DMS 273 treated with DMSO at 0.1 percent for 48 hours (cell line): ENCODE results near the gene DUSP22.
"Not testable (repeated sequence)": the region's sequence is repeated elsewhere in the genome, so short reads cannot be mapped to it uniquely, and the experiment has no call there.

Experiments used
- DNase-seq: peaks from one replicate; lab custom pipeline; 2025; lab: John Stamatoyannopoulos, UW

Gene DUSP22

DNA sequence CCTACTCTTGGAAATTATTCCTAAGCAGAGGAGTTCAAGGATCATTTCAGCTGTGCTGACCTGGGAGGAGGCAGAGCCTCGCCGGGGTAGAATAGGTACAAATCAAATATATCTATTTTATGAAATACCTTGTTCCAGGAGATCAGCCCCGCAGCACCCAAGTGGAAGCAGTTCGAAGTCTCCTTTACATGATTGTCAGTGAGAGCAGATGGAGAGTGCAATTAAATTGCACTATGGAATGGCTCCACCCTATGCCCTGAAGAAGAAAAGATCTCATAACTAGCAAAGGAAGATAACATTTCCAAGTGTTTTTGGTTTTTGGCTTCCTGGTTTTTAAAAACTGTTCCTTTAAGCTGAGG is 31.4 kb downstream of the DUSP22 start:
- DNase-seq, result no peak

DNA sequence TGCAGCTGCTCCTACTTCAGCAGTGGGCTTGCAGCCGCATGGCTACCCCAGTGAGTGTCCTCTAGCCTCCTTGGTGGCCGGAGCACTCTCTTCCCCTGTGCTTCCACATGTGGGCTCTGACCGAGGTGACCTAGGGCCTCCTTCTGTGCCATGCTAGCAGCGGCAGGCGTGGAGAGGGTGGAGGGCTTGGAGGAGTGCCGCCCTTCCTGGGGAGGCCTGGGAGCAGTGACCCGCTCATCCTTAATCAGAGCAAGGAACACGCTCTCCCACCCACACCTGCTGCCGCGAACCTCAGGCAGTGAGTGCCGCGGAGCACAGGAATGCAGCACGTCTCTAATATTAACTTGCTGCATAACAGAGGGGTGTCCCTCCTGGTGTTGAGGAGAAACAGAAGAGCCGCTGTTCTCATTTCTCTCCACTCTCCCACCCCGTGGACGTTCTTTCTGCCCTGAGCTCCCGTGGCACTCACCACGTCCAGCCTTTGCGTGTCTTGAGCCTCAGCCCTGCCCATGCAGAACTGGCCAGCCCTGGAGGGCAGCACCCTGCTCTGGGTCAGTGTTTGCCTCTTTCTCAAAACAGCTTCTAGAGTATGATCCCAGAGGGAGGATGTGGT is 31.9 kb downstream of the DUSP22 start:
- no peak for DNase-seq

- DNase-seq, result no peak
These were observed 32.4 kb downstream of the DUSP22 start for GRCh38 chr6:324729-325125.

DNA sequence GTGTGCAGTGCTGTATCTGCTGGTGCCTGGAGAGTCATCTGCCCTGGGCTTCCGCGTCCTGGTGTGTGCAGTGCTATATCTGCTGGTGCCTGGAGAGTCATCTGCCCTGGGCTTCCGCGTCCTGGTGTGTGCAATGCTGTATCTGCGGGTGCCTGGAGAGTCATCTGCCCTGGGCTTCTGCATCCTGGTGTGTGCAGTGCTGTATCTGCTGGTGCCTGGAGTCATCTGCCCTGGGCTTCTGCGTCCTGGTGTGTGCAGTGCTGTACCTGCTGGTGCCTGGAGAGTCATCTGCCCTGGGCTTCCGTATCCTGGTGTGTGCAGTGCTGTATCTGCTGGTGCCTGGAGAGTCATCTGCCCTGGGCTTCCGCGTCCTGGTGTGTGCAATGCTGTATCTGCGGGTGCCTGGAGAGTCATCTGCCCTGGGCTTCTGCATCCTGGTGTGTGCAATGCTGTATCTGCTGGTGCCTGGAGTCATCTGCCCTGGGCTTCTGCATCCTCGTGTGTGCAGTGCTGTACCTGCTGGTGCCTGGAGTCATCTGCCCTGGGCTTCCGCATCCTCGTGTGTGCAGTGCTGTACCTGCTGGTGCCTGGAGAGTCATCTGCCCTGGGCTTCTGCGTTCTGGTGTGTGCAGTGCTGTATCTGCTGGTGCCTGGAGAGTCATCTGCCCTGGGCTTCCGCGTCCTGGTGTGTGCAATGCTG is 33.0 kb downstream of the DUSP22 start:
- DNase-seq, result not testable (repeated sequence)

DNA sequence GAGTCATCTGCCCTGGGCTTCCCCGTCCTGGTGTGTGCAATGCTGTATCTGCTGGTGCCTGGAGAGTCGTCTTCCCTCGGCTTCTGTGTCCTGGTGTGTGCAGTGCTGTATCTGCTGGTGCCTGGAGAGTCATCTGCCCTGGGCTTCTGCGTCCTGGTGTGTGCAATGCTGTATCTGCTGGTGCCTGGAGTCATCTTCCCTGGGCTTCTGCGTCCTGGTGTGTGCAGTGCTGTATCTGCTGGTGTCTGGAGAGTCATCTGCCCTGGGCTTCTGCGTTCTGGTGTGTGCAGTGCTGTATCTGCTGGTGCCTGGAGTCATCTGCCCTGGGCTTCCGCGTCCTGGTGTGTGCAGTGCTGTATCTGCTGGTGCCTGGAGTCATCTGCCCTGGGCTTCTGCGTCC is 33.8 kb downstream of the DUSP22 start:
- DNase-seq, result not testable (repeated sequence)

DNA sequence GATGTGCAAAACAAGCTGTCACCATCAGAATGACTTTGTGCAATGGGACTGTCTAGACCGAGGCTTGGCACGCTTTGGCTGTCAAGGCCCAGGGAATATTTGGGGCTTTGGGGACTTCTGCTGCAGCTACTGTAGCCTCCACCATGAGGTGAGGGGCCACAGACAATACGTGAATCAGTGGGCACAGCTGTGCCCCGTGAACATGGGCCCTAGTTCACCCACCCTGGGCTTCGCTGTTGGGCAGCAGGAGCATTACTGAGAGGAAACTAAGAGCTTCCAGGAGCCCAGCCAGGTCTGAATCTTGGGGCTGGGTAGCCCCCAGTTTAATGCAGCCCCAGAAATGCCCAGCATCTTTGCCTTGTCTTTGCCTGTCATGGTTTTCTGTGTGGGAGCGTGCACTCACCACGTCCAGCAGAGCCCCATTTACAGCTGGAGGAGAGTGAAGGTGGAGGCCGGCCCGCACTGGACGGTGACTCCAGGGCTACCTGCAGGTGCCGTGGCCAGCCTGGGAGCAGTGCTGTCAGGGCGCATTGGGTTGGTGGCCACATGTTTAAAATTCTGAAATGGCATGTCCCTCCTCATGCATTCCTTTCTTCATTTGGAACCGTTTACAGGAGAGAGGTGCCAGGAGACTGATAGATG is 34.7 kb downstream of the DUSP22 start:
- DNase-seq, result no peak

- DNase-seq, result no peak
These were observed 35.3 kb downstream of the DUSP22 start for GRCh38 chr6:327538-328116.

GRCh38 chr6:328136-328670 is 35.9 kb downstream of the DUSP22 start:
- no peak for DNase-seq

DNA sequence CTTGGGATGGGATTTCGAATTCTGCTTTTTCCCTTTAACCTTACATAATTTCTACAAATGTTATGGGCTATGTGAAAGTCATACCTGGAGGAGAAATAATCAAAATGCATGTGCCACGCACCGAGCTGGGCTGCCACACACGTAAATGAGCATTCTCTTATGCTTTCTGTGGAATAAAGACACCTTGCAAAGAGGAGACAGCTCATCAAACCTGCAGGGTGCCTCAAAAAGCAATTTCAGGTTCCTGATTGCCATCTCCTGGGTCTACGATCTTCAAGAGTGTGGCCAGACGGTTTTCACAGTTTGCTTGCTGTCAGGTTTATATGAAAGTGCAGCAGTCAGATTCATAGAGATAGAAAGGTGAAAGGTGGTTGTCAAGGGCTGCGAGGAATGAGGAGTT is 36.6 kb downstream of the DUSP22 start:
- no peak for DNase-seq

- no peak for DNase-seq
These were observed 37.8 kb downstream of the DUSP22 start for GRCh38 chr6:329888-330691.

DNA sequence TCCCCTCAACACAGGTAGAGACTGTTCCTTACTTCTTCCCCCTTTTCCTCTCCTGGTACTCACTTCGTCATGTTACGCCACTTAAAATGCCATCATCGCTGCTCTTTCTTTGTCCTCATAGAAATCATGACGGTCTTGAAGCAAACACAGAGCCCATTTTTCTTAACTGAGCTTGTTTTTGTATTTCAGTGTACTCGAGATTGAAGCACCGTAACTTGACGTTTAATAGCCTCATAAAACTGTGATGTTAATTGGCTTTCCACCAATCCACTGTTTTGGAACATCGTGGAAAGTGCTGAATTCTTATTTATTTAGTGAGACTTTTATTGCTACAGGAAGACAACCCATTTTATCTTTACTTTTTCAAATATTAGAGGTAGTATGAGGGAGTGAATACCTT is 38.7 kb downstream of the DUSP22 start:
- DNase-seq, result no peak

GRCh38 chr6:331622-332521 is 39.6 kb downstream of the DUSP22 start:
- no peak for DNase-seq

DNA sequence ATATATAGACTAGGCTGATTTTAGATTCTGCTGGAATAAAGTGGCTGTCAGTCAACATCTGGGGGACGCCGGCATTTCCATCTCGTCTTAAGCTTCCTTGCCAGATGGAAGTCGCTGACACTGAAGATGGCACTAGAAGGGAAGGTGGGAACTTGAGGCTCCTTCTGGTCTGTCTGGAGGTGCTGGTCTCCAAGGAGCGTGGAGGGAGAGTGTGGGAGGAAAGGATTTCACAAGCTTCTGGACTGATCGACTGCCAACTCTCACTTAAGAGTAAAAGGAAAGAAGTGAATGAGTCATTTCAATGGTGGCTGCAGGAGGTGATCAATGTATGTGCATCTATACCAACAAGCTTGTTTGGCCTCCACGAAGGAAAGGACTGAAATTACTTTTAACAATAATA is 40.4 kb downstream of the DUSP22 start:
- no peak for DNase-seq

- no peak for DNase-seq
These were observed 41.2 kb downstream of the DUSP22 start for GRCh38 chr6:333379-334002.

DNA sequence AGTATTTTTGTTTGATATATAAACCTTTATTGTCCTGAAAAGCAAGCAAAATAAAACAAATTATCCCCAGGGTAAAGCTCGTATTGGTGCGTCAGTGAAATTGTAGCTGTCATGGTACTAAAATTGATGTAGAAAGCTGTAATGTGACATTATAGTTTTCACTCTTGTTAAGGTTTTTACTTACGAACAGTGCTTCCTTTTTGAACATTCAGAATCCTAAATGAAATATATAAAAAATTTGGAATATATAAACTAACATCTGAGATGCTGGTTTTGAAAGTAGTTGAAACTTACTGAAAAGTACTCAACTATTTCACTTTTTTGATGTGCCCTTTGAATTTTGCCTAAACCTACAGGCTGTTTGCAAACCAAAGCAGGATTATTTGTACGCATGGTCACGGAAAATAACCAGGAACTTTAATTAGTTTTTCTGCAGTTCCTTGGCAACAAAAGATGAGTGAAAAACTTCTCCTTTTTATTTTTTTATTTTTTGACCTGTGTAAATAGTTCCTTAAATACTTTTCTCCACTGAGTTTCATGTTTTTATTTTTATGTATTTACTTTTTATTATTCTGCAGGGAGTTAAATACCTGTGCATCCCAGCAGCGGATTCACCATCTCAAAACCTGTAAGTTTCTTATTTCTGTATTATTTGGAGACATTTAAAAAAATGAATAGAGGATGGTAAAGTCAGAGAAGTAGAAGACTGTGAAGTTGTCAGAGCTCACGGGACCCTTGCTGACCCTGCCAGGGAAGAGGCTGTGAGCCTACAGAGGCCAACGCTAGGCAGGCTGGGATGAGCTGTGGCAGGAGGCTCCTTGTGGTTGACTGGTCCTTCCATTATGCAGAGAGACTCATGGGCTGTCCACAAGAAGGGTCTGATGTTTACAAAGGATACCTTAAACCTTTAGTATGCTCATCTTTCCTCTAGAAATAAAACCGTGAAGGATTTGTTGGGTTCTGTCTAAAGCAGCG is 42.5 kb downstream of the DUSP22 start:
- DNase-seq, result no peak

- DNase-seq, result no peak
These were observed 43.3 kb downstream of the DUSP22 start for GRCh38 chr6:335572-335971.

DNA sequence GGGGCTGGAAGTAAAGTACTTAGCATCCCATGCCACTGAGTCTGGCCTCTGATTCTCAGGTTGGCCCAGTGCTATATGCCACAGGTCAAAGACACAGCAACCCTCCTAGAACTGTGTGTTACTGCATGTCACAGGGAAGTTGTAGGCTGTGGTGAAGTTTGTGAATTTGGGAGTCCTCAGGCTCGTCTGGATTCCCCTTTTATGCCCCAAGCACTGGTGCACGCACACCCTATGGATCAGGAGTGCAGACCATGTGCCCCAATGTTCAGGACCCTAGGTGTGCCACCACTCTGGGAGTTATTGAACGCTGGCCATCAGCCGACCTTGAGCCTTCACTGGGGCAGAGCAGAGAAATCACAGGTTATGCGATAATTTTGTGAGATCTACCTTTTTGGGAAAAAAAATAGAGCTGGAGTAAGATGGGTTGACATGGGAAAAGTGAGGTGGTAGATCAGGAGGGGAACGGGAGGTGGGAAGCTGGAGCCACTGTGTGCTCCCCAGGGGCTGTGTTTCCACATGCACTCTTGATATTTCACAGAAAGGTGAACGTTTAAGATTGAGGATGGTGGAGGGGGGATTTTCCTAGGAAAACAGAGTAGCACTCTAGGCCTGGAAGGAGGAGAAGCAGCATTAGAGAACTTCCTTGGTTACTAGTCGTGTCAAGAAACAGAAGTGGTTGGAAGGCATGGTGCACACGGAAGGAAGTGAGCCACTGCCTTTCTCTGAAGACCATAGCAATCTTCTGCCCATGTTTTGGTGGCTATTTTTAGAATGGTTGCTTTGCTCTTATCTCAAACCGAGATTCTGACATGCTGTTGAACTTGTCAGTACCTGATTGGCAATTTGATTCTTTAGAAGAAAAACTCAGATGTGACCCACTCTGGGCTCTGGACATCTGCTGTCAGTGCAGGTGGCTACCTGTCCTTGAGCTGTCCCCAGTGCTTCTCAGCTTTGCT is 44.1 kb downstream of the DUSP22 start:
- no peak for DNase-seq

DNA sequence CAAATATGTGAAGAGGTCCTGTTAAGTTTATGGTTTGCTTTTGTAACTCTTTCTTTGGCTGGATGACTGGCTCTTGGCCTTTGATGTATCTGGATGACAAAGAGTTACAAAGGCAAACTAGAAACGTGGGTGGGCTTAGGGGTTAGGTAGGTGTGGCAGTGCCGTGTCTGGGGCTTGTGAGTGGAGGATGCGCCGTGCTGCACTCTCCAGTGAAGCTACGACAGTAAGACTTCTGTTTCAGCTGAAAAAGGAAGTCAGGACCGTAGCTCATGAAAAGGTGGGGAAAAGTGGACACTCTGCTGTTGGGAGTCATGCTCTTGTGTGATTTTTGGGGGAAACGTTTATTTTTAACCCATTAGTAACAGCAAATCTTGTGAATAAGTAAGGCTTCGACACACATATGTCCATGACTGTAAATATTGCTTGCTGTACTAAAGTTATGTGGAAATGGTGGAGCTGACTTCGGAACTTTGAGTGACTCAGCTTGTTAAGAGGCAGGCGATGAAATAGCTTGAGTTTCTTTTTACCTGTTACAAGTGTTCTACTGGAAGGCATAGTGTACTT is 45.6 kb downstream of the DUSP22 start:
- DNase-seq, result no peak
